ENCODE measurements around the gene DLG2. TPM values are rescaled to one million over a fixed set of nuclear protein-coding genes. Genes with fewer than 3 reads are reported as not detected.

The DLG2 gene
- total and polyA plus RNA-seq, 9 of the 15 experiments (the other 6 are each of a cell fraction or from before 2014, with no cell fraction given): 0.52 to 1.6 (median 0.95) TPM

DNA sequence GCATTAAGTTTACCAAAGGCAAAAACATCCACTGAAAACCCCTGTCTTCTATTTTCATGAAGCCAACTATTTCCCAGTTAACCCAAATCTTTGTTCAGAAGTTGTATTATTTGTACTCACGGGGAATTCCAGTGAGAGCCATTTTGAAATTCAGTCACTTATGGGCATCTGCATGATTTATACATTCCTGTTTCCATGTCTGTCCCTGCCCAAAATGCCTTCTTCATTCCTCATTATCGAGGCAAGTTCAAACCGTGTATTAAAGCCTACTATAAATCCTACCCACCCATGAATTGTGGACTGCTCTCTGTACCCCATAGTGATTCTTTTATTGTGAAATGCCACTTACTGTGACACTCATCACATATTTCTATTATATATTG lies 772.7 kb downstream of the DLG2 start:
- Histone ChIP-seq H3K9me3 (replicated peaks; ENCODE audit: control insufficient read depth, insufficient read depth, low read depth, low read length) (peaks cover 3% of the 10 kb centered on the region), H4K20me1 (replicated peaks; ENCODE audit: control insufficient read depth, insufficient read depth, low read length) (no peaks in the 10 kb centered on the region), H3K9ac (ENCODE audit: insufficient read depth in 1 of 2, low read depth in 2 of 2, low read length in 2 of 2) (no peak overlapping the region), H3K79me2 (ENCODE audit: control insufficient read depth, insufficient read depth, low read length) (no peaks in the 10 kb centered on the region), H3K27ac (ENCODE audit: extremely low read depth, low read depth, low read length) (no peak overlapping the region), H3K36me3 (ENCODE audit: control insufficient read depth, insufficient read depth, low read length) (no peaks in the 10 kb centered on the region), H2AFZ (ENCODE audit: low read depth, low read length) (no peak overlapping the region), H3K9me1 (ENCODE audit: control insufficient read depth, insufficient read depth, low read length) (no peaks in the 10 kb centered on the region), H3K27me3 (ENCODE audit: control insufficient read depth in 2 of 2, insufficient read depth in 2 of 2, low read length in 2 of 2) (no peaks in the 10 kb centered on the region), H3K4me2 (ENCODE audit: insufficient read depth, low read length) (no peak overlapping the region), H3K4me1 (replicated peaks in 1 of 2; ENCODE audit: control insufficient read depth in 2 of 2, insufficient read depth in 2 of 2, low read length in 2 of 2) (no peaks in the 10 kb centered on the region), H3K4me3 (no peak overlapping the region)
- 3% methylated on average over 3 of the region's 3 CpGs for WGBS (ENCODE audit: insufficient coverage, low coverage, missing lambda C conversion rate)
- BruUV-seq (replicated peaks): no TSS peak
- no peak for TF ChIP-seq KDM2B (CRISPR knock-in tag; IDR thresholded peaks at IDR 0.05)
- TF ChIP-seq ZNF589 (CRISPR knock-in tag; IDR thresholded peaks at IDR 0.05; ENCODE audit: low read depth): no peak
- intact Hi-C loops (cut with micrococcal nuclease): no loop called here
- FAIRE-seq (no peak), ATAC-seq (no peak), DNase-seq (ENCODE audit: extremely low read depth in 1 of 4, low spot score in 3 of 4) (no peak)
- in situ Hi-C loops (cut with MboI): no loop called here
- ChIA-PET CTCF (ENCODE audit: low intra/inter-chr PET ratio) (no interaction called here), POLR2A (no interaction called here)

GRCh38 chr11:84853841-84854497 lies 773.2 kb downstream of the DLG2 start:
- Histone ChIP-seq H3K9me1 (ENCODE audit: control insufficient read depth, insufficient read depth, low read length) (no peaks in the 10 kb centered on the region), H3K4me3 (no peak overlapping the region), H3K36me3 (ENCODE audit: control insufficient read depth, insufficient read depth, low read length) (no peaks in the 10 kb centered on the region), H3K9me3 (replicated peaks; ENCODE audit: control insufficient read depth, insufficient read depth, low read depth, low read length) (peaks cover 3% of the 10 kb centered on the region), H4K20me1 (replicated peaks; ENCODE audit: control insufficient read depth, insufficient read depth, low read length) (no peaks in the 10 kb centered on the region), H2AFZ (ENCODE audit: low read depth, low read length) (no peak overlapping the region), H3K9ac (ENCODE audit: insufficient read depth in 1 of 2, low read depth in 2 of 2, low read length in 2 of 2) (no peak overlapping the region), H3K27me3 (ENCODE audit: control insufficient read depth in 2 of 2, insufficient read depth in 2 of 2, low read length in 2 of 2) (no peaks in the 10 kb centered on the region), H3K4me1 (replicated peaks in 1 of 2; ENCODE audit: control insufficient read depth in 2 of 2, insufficient read depth in 2 of 2, low read length in 2 of 2) (no peaks in the 10 kb centered on the region), H3K27ac (ENCODE audit: extremely low read depth, low read depth, low read length) (no peak overlapping the region), H3K4me2 (ENCODE audit: insufficient read depth, low read length) (no peak overlapping the region), H3K79me2 (ENCODE audit: control insufficient read depth, insufficient read depth, low read length) (no peaks in the 10 kb centered on the region)
- ATAC-seq (no peak), DNase-seq (ENCODE audit: extremely low read depth in 1 of 4, low spot score in 3 of 4) (no peak), FAIRE-seq (no peak)
- no TSS peak for BruUV-seq (replicated peaks)
- 0% methylated on average over 1 of the region's 1 CpG for WGBS (ENCODE audit: insufficient coverage, low coverage, missing lambda C conversion rate)
- intact Hi-C loops (cut with micrococcal nuclease): no loop called here
- ChIA-PET POLR2A (no interaction called here), CTCF (ENCODE audit: low intra/inter-chr PET ratio) (no interaction called here)
- in situ Hi-C loops (cut with MboI): no loop called here
- TF ChIP-seq RBM15 (IDR thresholded peaks at IDR 0.05; ENCODE audit: insufficient read depth, low read length): no peak
- no peak for TF ChIP-seq RB1 (IDR thresholded peaks at IDR 0.05; ENCODE audit: low read depth)
- TF ChIP-seq ZNF592 (IDR thresholded peaks at IDR 0.05): no peak
- no peak for TF ChIP-seq FOSL1 (tag; conservative IDR thresholded peaks at IDR 0.05)
- TF ChIP-seq ZBTB17 (CRISPR knock-in tag; IDR thresholded peaks at IDR 0.05): no peak
- TF ChIP-seq MCM5 (IDR thresholded peaks at IDR 0.05; ENCODE audit: low read depth): no peak
- TF ChIP-seq, protein P1, sequence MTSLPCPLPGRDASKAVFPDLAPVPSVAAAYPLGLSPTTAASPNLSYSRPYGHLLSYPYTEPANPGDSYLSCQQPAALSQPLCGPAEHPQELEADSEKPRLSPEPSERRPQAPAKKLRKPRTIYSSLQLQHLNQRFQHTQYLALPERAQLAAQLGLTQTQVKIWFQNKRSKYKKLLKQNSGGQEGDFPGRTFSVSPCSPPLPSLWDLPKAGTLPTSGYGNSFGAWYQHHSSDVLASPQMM (CRISPR knock-in tag; IDR thresholded peaks at IDR 0.05): no peak
- no peak for TF ChIP-seq JUND (IDR thresholded peaks at IDR 0.05; ENCODE audit: borderline replicate concordance, low read depth, low read length)
- no peak for TF ChIP-seq JUND (tag; IDR thresholded peaks at IDR 0.05; ENCODE audit: borderline replicate concordance, low read depth, low read length)
- TF ChIP-seq ZNF431 (CRISPR knock-in tag; IDR thresholded peaks at IDR 0.05): no peak

All from K562 (cell line).